AG08395 (cell line): ENCODE measurements around the gene FERMT2.

ENCODE experiments used
- DNase-seq: peaks from one replicate; pipeline ENCODE4 v3.0.0; 2012; ENCODE audit warnings: mixed read lengths, low spot score

Gene FERMT2

GRCh38 chr14:52824462-52824861 lies 126.4 kb downstream of the FERMT2 start:
- no peak for DNase-seq

GRCh38 chr14:52821805-52822250 lies 129.0 kb downstream of the FERMT2 start:
- no peak for DNase-seq

- DNase-seq: no peak
Measured at GRCh38 chr14:52808101-52808500, 142.7 kb downstream of the FERMT2 start.
